Prostate gland (tissue), 2 donors: ENCODE measurements around the gene ASXL3.

Experiments used
- CTCF ChIP-seq, 4 experiments: fragments of 200-600 bp in 2 of 4; fragments of 450-650 bp in 2 of 4; sonication (generic) in 2 of 4; IDR thresholded peaks; 1 replicate in 3 of 4; 2 replicates in 1 of 4; pipeline ENCODE4 v1.5.1; 2016 to 2019; ENCODE audit warnings: antibody characterized with exemption in 4 of 4, mild to moderate bottlenecking in 2 of 4, moderate library complexity in 2 of 4
- POLR2A ChIP-seq: fragments of 450-650 bp; IDR thresholded peaks from one replicate; pipeline ENCODE4 v1.6.1; 2016; ENCODE audit warnings: antibody characterized with exemption, mild to moderate bottlenecking
- POLR2AphosphoS5 ChIP-seq: sonication (generic); formaldehyde crosslinking; IDR thresholded peaks from one replicate; pipeline ENCODE4 v1.6.1; 2017; ENCODE audit warnings: antibody characterized with exemption

- TF ChIP-seq CTCF (IDR thresholded peaks at IDR 0.05) (no peak), POLR2A (no peak), POLR2AphosphoS5 (no peak)
Observed at GRCh38 chr18:33735428-33735827, 157.4 kb downstream of the ASXL3 start.
